Neuron (in vitro differentiated cells): ENCODE measurements around the gene TNS2.

Source experiments
- H2AFZ ChIP-seq: one replicate; pipeline ENCODE4 v1.6.1; 2013; ENCODE audit warnings: low read depth, mild to moderate bottlenecking, inconsistent platforms, low read length, moderate library complexity
- H3K27me3 ChIP-seq: one replicate; pipeline ENCODE4 v1.6.1; 2013; ENCODE audit warnings: low read length; ENCODE audit not compliant: insufficient read depth
- H3K36me3 ChIP-seq: one replicate; pipeline ENCODE4 v1.6.1; 2013; ENCODE audit warnings: low read length; ENCODE audit not compliant: insufficient read depth
- H3K4me1 ChIP-seq: one replicate; pipeline ENCODE4 v1.6.1; 2013; ENCODE audit warnings: low read length; ENCODE audit not compliant: insufficient read depth
- H3K4me3 ChIP-seq: 2 replicates; pipeline ENCODE4 v1.5.1; 2013; ENCODE audit warnings: mild to moderate bottlenecking, low read length, moderate library complexity
- H3K9me3 ChIP-seq: one replicate; pipeline ENCODE4 v1.6.1; 2013; ENCODE audit warnings: low read length

The TNS2 gene

DNA sequence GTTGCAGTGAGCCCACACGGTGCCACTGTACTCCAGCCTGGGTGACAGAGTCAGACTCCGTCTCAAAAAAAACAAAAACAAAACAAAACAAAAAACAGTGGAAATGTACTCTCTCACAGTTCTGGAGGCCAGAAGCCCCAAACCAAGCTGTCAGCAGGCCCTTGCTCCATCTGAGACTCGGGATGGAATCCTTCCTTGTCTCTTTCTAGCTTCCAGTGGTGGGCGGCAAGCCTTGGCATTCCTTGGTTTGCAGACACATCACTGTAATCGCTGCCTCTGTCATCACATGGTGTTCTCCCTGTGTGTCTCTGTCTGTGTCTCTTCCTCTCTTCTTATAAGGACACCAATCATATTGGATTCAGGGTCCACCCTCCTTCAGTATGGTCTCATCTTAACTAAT lies 6.4 kb downstream of the TNS2 start:
- Histone ChIP-seq H3K4me1 (peaks cover 7% of the 10 kb centered on the region), H3K36me3 (no peaks in the 10 kb centered on the region), H2AFZ (no peak overlapping the region), H3K4me3 (no peak overlapping the region), H3K27me3 (no peaks in the 10 kb centered on the region), H3K9me3 (no peaks in the 10 kb centered on the region)

DNA sequence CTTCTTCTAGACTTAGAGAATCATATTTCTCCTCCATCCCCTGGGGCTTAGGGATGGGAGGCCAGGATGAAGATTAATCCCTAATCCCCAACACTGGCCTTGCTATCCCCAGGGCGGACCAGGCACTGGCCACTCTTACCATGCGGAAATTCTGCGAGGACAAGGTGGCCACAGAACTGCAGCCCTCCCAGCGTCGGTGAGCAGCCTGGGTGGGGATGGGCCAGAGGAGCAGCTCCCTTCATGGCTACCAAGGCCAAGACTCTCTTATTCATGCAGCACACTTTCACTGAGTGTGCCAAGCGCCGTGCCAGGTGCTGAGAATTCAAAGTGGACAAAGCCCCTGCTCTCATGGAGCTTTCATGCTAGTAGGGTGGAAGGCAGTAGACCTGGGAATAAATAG lies 7.0 kb downstream of the TNS2 start:
- Histone ChIP-seq H3K36me3 (no peaks in the 10 kb centered on the region), H3K9me3 (no peaks in the 10 kb centered on the region), H3K4me3 (no peak overlapping the region), H2AFZ (no peak overlapping the region), H3K4me1 (peaks cover under 1% of the 10 kb centered on the region), H3K27me3 (no peaks in the 10 kb centered on the region)

- Histone ChIP-seq H3K4me1 (no peaks in the 10 kb centered on the region), H3K4me3 (no peak overlapping the region), H3K36me3 (no peaks in the 10 kb centered on the region), H3K27me3 (no peaks in the 10 kb centered on the region), H3K9me3 (no peaks in the 10 kb centered on the region), H2AFZ (no peak overlapping the region)
These were observed 8.1 kb downstream of the TNS2 start for GRCh38 chr12:53057816-53058500.

DNA sequence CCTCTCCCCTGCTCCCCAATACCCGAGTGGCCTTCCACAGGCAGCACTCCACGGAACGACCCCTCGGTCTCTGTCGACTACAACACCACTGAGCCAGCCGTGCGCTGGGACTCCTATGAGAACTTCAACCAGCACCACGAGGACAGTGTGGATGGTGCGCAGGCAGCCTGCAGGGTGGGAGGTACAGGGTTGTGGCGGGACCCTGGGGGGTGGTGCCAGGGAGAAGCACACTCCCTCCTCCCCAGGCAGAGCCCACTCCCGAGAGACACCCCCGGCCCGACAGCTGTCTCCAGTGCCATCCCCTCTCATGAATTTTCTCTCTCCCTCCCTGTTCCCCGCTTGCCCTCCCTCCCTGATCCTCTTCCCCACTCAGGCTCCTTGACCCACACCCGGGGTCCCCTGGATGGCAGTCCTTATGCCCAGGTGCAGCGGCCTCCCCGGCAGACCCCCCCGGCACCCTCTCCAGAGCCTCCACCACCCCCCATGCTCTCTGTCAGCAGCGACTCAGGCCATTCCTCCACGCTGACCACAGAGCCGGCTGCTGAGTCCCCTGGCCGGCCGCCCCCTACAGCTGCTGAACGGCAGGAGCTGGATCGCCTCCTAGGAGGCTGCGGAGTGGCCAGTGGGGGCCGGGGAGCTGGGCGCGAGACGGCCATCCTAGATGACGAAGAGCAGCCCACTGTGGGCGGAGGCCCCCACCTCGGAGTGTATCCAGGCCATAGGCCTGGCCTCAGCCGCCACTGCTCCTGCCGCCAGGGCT lies 9.0 kb downstream of the TNS2 start:
- Histone ChIP-seq H3K27me3 (no peaks in the 10 kb centered on the region), H3K9me3 (no peaks in the 10 kb centered on the region), H3K36me3 (peaks cover 2% of the 10 kb centered on the region), H3K4me1 (no peaks in the 10 kb centered on the region), H2AFZ (no peak overlapping the region), H3K4me3 (no peak overlapping the region)

- Histone ChIP-seq H3K4me3 (no peak overlapping the region), H2AFZ (no peak overlapping the region), H3K27me3 (no peaks in the 10 kb centered on the region), H3K9me3 (no peaks in the 10 kb centered on the region), H3K36me3 (peaks cover 5% of the 10 kb centered on the region), H3K4me1 (no peaks in the 10 kb centered on the region)
These were observed 9.7 kb downstream of the TNS2 start for GRCh38 chr12:53059434-53060063.

- Histone ChIP-seq H3K9me3 (no peaks in the 10 kb centered on the region), H3K36me3 (peaks cover 5% of the 10 kb centered on the region), H3K4me1 (no peaks in the 10 kb centered on the region), H3K4me3 (no peak overlapping the region), H2AFZ (no peak overlapping the region), H3K27me3 (no peaks in the 10 kb centered on the region)
These were observed 10.3 kb downstream of the TNS2 start for GRCh38 chr12:53060064-53060720.

GRCh38 chr12:53060721-53061276 lies 10.9 kb downstream of the TNS2 start:
- H3K4me3 ChIP-seq, result no peak overlapping the region
- no peaks in the 10 kb centered on the region for H3K9me3 ChIP-seq
- no peaks in the 10 kb centered on the region for H3K4me1 ChIP-seq
- peaks cover 8% of the 10 kb centered on the region for H3K36me3 ChIP-seq
- H2AFZ ChIP-seq, result no peak overlapping the region
- H3K27me3 ChIP-seq, result no peaks in the 10 kb centered on the region

DNA sequence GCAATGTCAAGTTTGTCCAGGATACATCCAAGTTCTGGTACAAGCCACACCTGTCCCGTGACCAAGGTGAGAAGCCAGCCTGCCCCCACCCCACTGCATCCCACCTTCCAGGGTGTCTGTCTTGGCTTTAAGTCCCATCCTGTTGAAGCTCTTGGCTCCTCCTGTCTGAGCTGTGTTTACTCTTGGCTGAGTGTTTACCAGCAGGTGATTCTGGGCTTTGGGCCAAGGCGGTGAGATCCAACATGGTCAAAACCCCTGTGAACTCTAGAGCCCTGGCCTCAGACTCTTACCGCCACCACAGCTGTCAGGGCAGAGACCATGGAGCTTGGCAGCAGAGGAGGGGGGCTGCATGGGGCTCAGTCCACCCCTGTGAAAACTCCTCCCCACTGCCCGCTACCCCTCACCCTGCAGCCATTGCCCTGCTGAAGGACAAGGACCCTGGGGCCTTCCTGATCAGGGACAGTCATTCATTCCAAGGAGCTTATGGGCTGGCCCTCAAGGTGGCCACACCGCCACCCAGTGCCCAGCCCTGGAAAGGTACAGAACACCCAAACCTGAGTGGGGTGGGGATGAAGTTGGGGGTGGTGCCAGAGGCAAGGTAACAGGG lies 11.6 kb downstream of the TNS2 start:
- H3K4me3 ChIP-seq, result no peak overlapping the region
- H3K36me3 ChIP-seq, result peaks cover 8% of the 10 kb centered on the region
- H3K9me3 ChIP-seq, result no peaks in the 10 kb centered on the region
- no peak overlapping the region for H2AFZ ChIP-seq
- no peaks in the 10 kb centered on the region for H3K27me3 ChIP-seq
- no peaks in the 10 kb centered on the region for H3K4me1 ChIP-seq

DNA sequence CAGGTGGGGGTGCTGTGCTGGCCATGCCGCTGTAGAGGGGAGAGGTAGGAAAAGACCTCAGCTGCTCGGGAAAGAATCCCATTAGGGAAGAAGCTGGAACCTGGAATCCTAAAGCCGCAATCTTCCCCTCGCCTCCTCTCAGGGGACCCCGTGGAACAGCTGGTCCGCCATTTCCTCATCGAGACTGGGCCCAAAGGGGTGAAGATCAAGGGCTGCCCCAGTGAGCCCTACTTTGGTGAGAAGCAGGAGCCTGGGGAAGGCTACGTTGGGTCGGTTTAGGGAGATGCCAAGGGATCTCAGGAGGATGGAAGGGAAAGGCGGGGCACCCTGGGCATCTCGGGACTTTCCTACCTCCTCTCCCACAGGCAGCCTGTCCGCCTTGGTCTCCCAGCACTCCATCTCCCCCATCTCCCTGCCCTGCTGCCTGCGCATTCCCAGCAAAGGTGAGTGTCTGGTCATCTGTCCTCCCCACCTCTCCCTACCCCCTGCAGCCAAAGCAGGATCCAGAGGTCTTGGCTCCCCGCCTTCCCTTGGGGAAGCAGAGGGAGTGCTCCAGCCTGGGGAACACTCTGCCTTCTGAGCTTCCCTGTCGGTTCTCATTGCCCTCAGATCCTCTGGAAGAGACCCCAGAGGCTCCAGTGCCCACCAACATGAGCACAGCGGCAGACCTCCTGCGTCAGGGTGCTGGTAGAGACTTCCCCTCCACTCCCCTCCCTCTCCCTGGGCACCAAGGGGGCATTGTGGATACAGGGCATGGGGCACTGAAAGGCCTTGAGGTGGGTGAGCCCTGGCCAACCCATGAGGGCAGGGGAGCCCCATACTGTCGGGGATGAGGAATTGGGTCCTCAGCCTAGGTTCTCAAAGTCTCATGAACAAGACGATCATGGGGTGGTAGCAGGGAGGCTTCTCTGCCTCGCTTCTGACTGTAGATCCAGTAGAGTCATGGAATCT lies 12.4 kb downstream of the TNS2 start:
- no peaks in the 10 kb centered on the region for H3K27me3 ChIP-seq
- no peaks in the 10 kb centered on the region for H3K9me3 ChIP-seq
- no peak overlapping the region for H2AFZ ChIP-seq
- no peak overlapping the region for H3K4me3 ChIP-seq
- peaks cover 8% of the 10 kb centered on the region for H3K36me3 ChIP-seq
- no peaks in the 10 kb centered on the region for H3K4me1 ChIP-seq

GRCh38 chr12:53062977-53063707 lies 13.3 kb downstream of the TNS2 start:
- H3K4me1 ChIP-seq, result no peaks in the 10 kb centered on the region
- H2AFZ ChIP-seq, result no peak overlapping the region
- peaks cover 8% of the 10 kb centered on the region for H3K36me3 ChIP-seq
- no peaks in the 10 kb centered on the region for H3K9me3 ChIP-seq
- H3K27me3 ChIP-seq, result no peaks in the 10 kb centered on the region
- no peak overlapping the region for H3K4me3 ChIP-seq

GRCh38 chr12:53063708-53064612 lies 14.1 kb downstream of the TNS2 start:
- no peak overlapping the region for H2AFZ ChIP-seq
- no peak overlapping the region for H3K4me3 ChIP-seq
- no peaks in the 10 kb centered on the region for H3K9me3 ChIP-seq
- H3K27me3 ChIP-seq, result no peaks in the 10 kb centered on the region
- no peaks in the 10 kb centered on the region for H3K4me1 ChIP-seq
- peaks cover 8% of the 10 kb centered on the region for H3K36me3 ChIP-seq
